Urinary bladder (tissue), 4 donors: ENCODE data around the gene GIPC1. TPM values are rescaled to one million over a fixed set of nuclear protein-coding genes. Genes with fewer than 3 reads are reported as not detected.
A peak's percentile ranks its signal among the peaks of the same experiment; 100 is the strongest.

Experiments
- DNase-seq: peaks from one replicate; pipeline ENCODE4 v3.0.0-alpha.2; 2015; ENCODE audit errors: extremely low spot score
- H3K27ac ChIP-seq: one replicate; pipeline ENCODE4 v1.5.1; 2013; ENCODE audit warnings: low read depth, mild to moderate bottlenecking, moderate library complexity
- H3K36me3 ChIP-seq: one replicate; pipeline ENCODE4 v1.6.1; 2013; ENCODE audit warnings: mild to moderate bottlenecking, moderate library complexity; ENCODE audit not compliant: insufficient read depth
- H3K4me1 ChIP-seq: one replicate; pipeline ENCODE4 v1.6.1; 2013; ENCODE audit warnings: mild to moderate bottlenecking, moderate library complexity; ENCODE audit not compliant: insufficient read depth
- H3K4me3 ChIP-seq: one replicate; pipeline ENCODE4 v1.5.1; 2013; ENCODE audit warnings: low read depth, low read length
- WGBS: extraction: QIAGEN DNeasy Blood & Tissue Kit; methylation state at CpG from one replicate; pipeline ENCODE4 v1.1.7; 2013; 5-methylcytosine and 5-hydroxymethylcytosine counted together
- polyA plus RNA-seq: library from polyadenylated mRNA; stranded (reverse); fragments of 200-250 nt; gene quantifications from one replicate; pipeline ENCODE4 v1.2.3, GENCODE V29; 2013
- small RNA-seq: library from RNA; depleted of rRNA; stranded (forward); fragments of <200 nt; gene quantifications from one replicate; pipeline ENCODE3, GENCODE V24; 2014
- total RNA-seq: library from RNA; depleted of rRNA; stranded (reverse); fragments of >200 nt; gene quantifications from one replicate; pipeline ENCODE4 v1.2.3, GENCODE V29; 2014
- donor health status: healthy with polysubstance abuse.
- donor health status: healthy.

The GIPC1 gene
- total and polyA plus RNA-seq, 2 donors: 46.3 to 98.8 TPM

GRCh38 chr19:14435320-14436050, 60.4 kb downstream of the GIPC1 start:
- Histone ChIP-seq H3K27ac (no peak overlapping the region), H3K4me3 (no peak overlapping the region), H3K36me3 (no peaks in the 10 kb centered on the region), H3K4me1 (no peaks in the 10 kb centered on the region)
- WGBS: 65% methylated on average over 17 of the region's 17 CpGs
- DNase-seq: no peak

- peak overlapping the region; percentile 98 for H3K4me3 ChIP-seq
- 43% methylated on average over 23 of the region's 23 CpGs for WGBS
- H3K4me1 ChIP-seq: no peaks in the 10 kb centered on the region
- DNase-seq: no peak
- H3K36me3 ChIP-seq: no peaks in the 10 kb centered on the region
- H3K27ac ChIP-seq: peak overlapping the region; percentile 13
Observed at GRCh38 chr19:14434543-14435319, 61.2 kb downstream of the GIPC1 start.

GRCh38 chr19:14433554-14434501, 62.1 kb downstream of the GIPC1 start:
- no peaks in the 10 kb centered on the region for H3K36me3 ChIP-seq
- whole genome bisulfite sequencing: 2% methylated on average over 52 of the region's 52 CpGs
- peak overlapping the region; percentile 68 for H3K27ac ChIP-seq
- H3K4me1 ChIP-seq: no peaks in the 10 kb centered on the region
- peak overlapping the region; percentile 98 for H3K4me3 ChIP-seq
- no peak for DNase-seq

GRCh38 chr19:14432791-14433553, 63.0 kb downstream of the GIPC1 start, which contains the start of gene PKN1:
Gene PKN1, plus strand, starts transcription at chr19:14433306. Its CDS starts 216 bp downstream, at chr19:14433522.
- H3K4me1 ChIP-seq: no peaks in the 10 kb centered on the region
- peak within 1 kb of the TSS; percentile 98 for H3K4me3 ChIP-seq

GRCh38 chr19:14430712-14431111, 65.2 kb downstream of the GIPC1 start:
- no peak overlapping the region for H3K27ac ChIP-seq
- H3K36me3 ChIP-seq: no peaks in the 10 kb centered on the region
- WGBS: 74% methylated on average over 3 of the region's 3 CpGs

More at GRCh38 chr19:14432791-14433553, 63.0 kb downstream of the GIPC1 start, which contains the start of gene PKN1:
- Histone ChIP-seq H3K36me3 (no peaks in the 10 kb centered on the region), H3K27ac (peak within 1 kb of the TSS; percentile 68)
- 3% methylated on average over 80 of the region's 85 CpGs for WGBS
- no peak for DNase-seq

GRCh38 chr19:14428882-14429416, 67.0 kb downstream of the GIPC1 start:
- Histone ChIP-seq H3K4me3 (no peak overlapping the region), H3K27ac (no peak overlapping the region), H3K36me3 (no peaks in the 10 kb centered on the region), H3K4me1 (no peaks in the 10 kb centered on the region)
- 76% methylated on average over 4 of the region's 4 CpGs for WGBS
- no peak for DNase-seq

More at GRCh38 chr19:14430712-14431111, 65.2 kb downstream of the GIPC1 start:
- no peaks in the 10 kb centered on the region for H3K4me1 ChIP-seq
- H3K4me3 ChIP-seq: no peak overlapping the region
- no peak for DNase-seq

Small RNA genes lying within 50 kb of the gene (small RNA-seq; reads per million reads assigned to genes)
- gene SNRPGP15: not detected

Other genes starting within 250 kb of the GIPC1 start
- gene ADGRE5, start 114.7 kb downstream of the GIPC1 start, total RNA-seq: 12.5 TPM
- 46.1 TPM for gene ADGRE5, start 114.7 kb downstream of the GIPC1 start, polyA plus RNA-seq
- 24.0 TPM for gene DDX39A, start 76.8 kb downstream of the GIPC1 start, total RNA-seq
- gene DDX39A, start 76.8 kb downstream of the GIPC1 start, polyA plus RNA-seq: 52.2 TPM
- 39.4 TPM for gene PKN1, start 62.8 kb downstream of the GIPC1 start, total RNA-seq
- gene PKN1, start 62.8 kb downstream of the GIPC1 start, polyA plus RNA-seq: 94.5 TPM
- gene PTGER1, start 20.8 kb downstream of the GIPC1 start, total RNA-seq: 4.1 TPM
- 1.6 TPM for gene PTGER1, start 20.8 kb downstream of the GIPC1 start, polyA plus RNA-seq
- gene DNAJB1, start 22.3 kb upstream of the GIPC1 start, total RNA-seq: 39.3 TPM
- gene DNAJB1, start 22.3 kb upstream of the GIPC1 start, polyA plus RNA-seq: 86.2 TPM
- 17.6 TPM for gene TECR, start 33.5 kb upstream of the GIPC1 start, total RNA-seq
- 98.2 TPM for gene TECR, start 33.5 kb upstream of the GIPC1 start, polyA plus RNA-seq
- 113 TPM for gene NDUFB7, start 75.9 kb upstream of the GIPC1 start, total RNA-seq
- 505 TPM for gene NDUFB7, start 75.9 kb upstream of the GIPC1 start, polyA plus RNA-seq
- gene CLEC17A, start 87.0 kb upstream of the GIPC1 start, total RNA-seq: 0.21 TPM
- gene CLEC17A, start 87.0 kb upstream of the GIPC1 start, polyA plus RNA-seq: not detected
- gene ADGRE3, start 178.7 kb upstream of the GIPC1 start, total RNA-seq: 0.16 TPM
- gene ADGRE3, start 178.7 kb upstream of the GIPC1 start, polyA plus RNA-seq: not detected
- gene ZNF333, start 193.9 kb upstream of the GIPC1 start, total RNA-seq: 32.5 TPM
- gene ZNF333, start 193.9 kb upstream of the GIPC1 start, polyA plus RNA-seq: 16.2 TPM